Fibroblast of pulmonary artery (primary cell): Measurements from ENCODE around the gene ENAH.

Experiments
- DNase-seq: peaks from one replicate; pipeline ENCODE4 v3.0.0-alpha.2; 2010; ENCODE audit warnings: low read depth
- H3K4me3 ChIP-seq: replicated peaks from 2 replicates; pipeline ENCODE4 v1.5.1; 2011; ENCODE audit warnings: low read depth, mild to moderate bottlenecking, control low read depth, low read length, moderate library complexity
- TF ChIP-seq, protein P1 (sequence below): IDR thresholded peaks from 2 replicates; pipeline ENCODE4 v1.5.1; 2011; ENCODE audit warnings: mild to moderate bottlenecking, control low read depth, low read length, inconsistent platforms; ENCODE audit errors: missing control alignments

ENAH gene

DNA sequence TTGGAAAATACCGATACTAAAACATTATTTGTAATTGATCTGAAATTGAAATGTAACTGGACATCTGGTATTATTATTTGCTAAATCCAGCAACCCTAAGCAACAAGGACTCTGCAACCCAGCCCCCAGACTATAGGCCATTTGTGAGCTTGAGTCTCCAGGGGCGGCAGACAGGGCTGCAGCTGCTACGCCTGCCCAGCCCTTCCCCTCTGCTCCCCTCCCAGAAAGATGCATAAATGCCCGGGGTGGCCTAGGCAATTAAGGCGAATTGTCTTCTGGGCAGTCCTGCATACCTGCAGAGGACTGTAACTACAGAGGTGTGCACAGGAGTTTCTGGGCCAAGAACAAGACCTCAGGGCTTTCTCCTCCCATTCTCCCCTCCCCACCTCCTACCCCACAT lies 183.9 kb downstream of the ENAH start:
- TF ChIP-seq, protein P1, sequence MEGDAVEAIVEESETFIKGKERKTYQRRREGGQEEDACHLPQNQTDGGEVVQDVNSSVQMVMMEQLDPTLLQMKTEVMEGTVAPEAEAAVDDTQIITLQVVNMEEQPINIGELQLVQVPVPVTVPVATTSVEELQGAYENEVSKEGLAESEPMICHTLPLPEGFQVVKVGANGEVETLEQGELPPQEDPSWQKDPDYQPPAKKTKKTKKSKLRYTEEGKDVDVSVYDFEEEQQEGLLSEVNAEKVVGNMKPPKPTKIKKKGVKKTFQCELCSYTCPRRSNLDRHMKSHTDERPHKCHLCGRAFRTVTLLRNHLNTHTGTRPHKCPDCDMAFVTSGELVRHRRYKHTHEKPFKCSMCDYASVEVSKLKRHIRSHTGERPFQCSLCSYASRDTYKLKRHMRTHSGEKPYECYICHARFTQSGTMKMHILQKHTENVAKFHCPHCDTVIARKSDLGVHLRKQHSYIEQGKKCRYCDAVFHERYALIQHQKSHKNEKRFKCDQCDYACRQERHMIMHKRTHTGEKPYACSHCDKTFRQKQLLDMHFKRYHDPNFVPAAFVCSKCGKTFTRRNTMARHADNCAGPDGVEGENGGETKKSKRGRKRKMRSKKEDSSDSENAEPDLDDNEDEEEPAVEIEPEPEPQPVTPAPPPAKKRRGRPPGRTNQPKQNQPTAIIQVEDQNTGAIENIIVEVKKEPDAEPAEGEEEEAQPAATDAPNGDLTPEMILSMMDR = no peak
- DNase-seq = no peak
- H3K4me3 ChIP-seq = no peak overlapping the region

DNA sequence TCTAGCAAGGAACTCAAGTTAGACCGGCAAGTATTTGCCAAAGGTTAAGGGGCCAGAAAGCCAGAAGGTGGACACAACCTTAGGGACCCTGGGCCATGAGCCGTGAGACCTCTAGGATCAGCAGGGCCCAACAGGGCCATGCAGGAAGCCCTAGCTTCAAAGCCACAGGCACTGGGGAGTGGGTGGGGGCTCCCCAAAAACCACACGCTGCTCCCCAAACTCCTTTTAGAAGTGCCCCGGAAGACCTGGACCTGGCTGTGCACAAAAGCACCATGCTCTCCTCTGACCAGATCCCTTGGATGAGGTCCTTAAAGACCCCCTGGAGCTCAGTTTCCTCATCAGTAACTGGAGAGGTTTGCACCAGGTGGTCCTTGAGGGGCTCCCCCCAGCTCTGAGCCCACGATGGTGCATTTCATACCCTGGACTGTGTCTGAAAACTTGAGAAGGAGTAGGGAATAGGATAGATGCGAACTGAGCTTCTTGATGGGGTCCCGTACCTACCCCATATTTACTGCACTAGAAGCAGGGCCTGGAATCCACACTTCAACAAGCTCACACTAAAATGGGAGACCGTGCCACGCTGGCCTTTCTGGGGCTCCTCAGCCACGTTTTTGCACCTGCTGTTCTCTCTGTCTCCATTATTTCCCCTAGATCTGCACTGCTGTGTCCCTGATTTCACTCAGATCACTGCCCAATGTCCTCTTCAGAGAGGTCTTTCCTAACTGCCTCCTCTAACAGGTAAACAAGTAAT lies 184.5 kb downstream of the ENAH start:
- DNase-seq = no peak
- TF ChIP-seq, protein P1 = no peak
- no peak overlapping the region for H3K4me3 ChIP-seq

DNA sequence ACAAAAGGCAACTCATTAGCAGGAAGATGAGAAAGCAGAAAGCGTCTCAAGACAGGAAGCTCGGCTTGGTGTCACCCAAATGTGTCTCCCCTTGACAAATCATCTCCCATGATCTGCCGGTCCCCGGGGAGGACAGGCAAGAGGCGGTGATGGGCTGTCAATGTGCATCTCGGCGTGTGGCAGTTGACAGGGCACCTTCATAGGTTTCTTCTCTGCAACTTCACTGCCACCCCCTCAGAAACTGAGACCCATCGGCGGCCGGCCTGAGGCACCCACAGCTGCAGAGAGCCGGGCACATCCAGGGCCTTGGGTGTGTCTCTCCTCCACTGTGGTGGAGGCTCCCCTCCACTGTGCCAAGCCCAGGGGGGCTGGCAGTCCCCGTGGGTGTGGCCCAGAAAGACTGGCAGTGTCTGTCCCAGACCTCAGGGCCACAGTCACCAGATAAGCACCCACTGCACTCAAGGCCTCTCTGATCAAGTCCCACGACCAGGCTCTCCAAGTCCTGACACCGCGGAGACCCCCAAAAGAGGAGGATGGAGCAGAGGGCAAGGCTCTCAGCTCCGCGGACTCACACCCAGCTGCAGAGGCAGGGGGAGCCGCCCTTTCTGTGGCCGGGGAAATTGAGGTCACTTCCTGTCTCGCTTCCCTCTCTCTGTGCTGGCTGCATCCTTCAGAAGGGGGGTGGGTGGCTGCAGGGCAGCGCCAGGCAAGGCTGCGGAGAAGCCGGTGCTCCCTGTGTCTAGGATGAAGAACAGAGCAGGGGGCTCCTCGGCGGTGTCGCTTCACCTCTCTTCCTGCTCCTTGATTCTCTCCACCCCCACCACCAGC lies 185.5 kb downstream of the ENAH start:
- TF ChIP-seq, protein P1 = no peak
- no peak overlapping the region for H3K4me3 ChIP-seq
- peak; percentile 33 for DNase-seq

DNA sequence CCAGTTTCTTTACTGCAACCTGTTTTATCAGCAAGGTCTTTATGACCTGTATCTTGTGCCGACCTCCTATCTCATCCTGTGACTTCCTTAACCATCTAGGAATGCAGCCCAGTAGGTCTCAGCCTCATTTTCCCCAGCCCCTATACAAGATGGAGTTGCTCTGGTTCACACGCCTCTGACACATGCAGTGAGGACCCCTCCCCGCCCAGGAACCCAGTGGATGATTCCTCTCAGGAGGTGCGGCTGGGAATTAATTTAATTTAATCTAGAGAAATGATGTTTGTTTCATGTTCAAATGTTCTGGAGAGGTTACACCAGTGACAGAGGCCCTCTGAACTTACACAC lies 186.1 kb downstream of the ENAH start:
- no peak overlapping the region for H3K4me3 ChIP-seq
- no peak for DNase-seq
- TF ChIP-seq, protein P1 = no peak

DNA sequence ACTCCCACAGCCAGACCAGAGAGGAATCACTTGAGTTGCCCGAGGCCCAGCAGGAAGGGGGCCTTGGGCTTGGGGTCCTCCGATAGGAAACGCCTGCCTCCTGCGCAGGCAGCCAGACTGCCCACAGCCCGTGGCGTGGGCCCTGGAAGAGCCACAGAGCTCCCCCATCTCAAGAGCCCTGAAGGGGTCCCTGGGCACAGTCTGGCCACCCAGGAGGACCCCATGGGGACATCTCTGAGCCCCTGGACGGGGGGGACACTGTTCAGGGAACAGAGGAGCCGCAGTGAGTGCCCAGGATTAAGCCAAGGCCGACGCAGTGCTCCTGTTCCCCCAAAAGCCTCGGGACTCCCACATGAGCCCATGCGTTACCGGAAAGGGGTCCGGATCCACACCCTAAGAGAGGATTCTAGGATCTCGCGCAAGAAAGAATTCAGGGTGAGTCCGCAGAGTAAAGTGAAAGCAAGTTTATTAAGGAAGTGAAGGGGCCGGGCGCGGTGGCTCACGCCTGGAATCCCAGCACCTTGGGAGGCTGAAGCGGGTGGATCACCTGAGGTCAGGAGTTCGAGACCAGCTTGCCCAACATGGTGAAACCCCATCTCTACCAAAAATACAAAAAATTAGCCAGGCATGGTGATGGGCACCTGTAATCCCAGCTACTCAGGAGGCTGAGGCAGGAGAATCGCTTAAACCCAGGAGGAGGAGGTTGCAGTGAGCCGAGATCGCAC lies 187.0 kb downstream of the ENAH start:
- DNase-seq = no peak
- TF ChIP-seq, protein P1 = no peak
- no peak overlapping the region for H3K4me3 ChIP-seq

DNA sequence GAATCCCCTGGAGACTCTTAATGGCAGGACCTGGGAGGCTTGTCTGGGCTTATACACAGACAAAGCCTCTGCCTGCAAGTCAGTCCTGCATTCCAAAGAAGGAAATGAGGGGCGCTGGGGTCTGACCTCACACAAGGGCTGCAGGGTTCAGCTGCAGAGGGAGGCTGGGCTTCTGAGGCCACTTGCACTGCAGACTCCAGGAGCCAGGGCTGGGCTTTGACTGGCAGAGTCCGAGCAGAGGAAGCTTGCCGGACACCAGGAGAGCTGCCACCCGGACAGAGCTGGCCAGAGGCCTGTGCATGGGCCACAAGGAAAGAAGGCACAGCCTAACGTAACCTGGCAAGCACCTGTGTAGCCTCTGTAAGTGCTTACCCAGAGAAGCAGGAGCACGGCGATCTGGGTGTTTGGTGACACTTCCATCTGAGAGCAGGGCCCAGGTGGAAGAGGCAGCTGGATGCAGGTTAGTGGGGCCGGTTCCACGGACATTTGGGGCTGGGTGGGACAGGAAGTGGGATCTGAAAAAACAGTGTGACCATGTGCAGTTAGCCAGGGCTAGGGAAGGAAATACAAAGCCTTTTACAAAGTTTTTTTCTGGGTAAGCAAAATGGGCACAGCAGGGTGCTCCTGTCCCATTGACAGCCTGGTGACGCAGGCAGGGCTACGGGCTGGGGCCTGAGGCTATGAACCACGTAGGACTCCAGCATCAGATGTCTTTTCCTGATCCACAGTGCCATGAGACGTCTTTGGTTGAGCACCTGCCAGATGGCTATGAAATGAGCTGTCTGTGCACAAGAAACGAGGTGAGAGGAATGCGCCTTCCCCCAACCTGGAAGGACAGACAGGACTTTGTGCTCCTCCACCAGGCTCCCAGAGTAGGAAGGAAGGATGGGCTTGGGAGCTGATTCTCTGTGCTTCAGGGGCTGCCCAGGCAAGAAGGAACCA lies 187.8 kb downstream of the ENAH start:
- DNase-seq = no peak
- no peak overlapping the region for H3K4me3 ChIP-seq
- TF ChIP-seq, protein P1 = no peak
